Type B pancreatic cell (in vitro differentiated cells): ENCODE results near the gene MYBPC3. TPM values are rescaled to one million over a fixed set of nuclear protein-coding genes. Genes with fewer than 3 reads are reported as not detected.

Experiments used
- DNase-seq: peaks from one replicate; pipeline ENCODE4 v3.0.0; 2021; ENCODE audit warnings: mixed read lengths; ENCODE audit not compliant: unreplicated experiment; ENCODE audit errors: extremely low spot score
- H3K27ac Mint-ChIP-seq: 2 replicates; pipeline ENCODE4 v1.8.0; 2021; ENCODE audit warnings: mild to moderate bottlenecking, mixed read lengths
- H3K27me3 Mint-ChIP-seq: 2 replicates; pipeline ENCODE4 v1.8.0; 2021; ENCODE audit warnings: mixed read lengths
- H3K36me3 Mint-ChIP-seq: 2 replicates; pipeline ENCODE4 v1.8.0; 2021; ENCODE audit warnings: mixed read lengths
- H3K4me1 Mint-ChIP-seq: one replicate; pipeline ENCODE4 v1.8.0; 2021; ENCODE audit warnings: mixed read lengths; ENCODE audit not compliant: unreplicated experiment
- H3K4me3 Mint-ChIP-seq: 2 replicates; pipeline ENCODE4 v1.8.0; 2021; ENCODE audit warnings: mild to moderate bottlenecking, mixed read lengths
- H3K9me3 Mint-ChIP-seq: 2 replicates; pipeline ENCODE4 v1.8.0; 2021; ENCODE audit warnings: mixed read lengths
- total RNA-seq: library from RNA; stranded (reverse); gene quantifications from 2 replicates; pipeline ENCODE4 v1.2.1, GENCODE V29; 2021; ENCODE audit warnings: low replicate concordance
- TF ChIP-seq, protein P1 (sequence below): fragments of 200-600 bp; sonication (generic); conservative IDR thresholded peaks from 2 replicates; pipeline ENCODE4 v1.5.0; 2021; ENCODE audit warnings: antibody characterized with exemption, mild to moderate bottlenecking

Gene MYBPC3
- total RNA-seq, 1 donor from 2014 or later, result 1.8 TPM

DNA sequence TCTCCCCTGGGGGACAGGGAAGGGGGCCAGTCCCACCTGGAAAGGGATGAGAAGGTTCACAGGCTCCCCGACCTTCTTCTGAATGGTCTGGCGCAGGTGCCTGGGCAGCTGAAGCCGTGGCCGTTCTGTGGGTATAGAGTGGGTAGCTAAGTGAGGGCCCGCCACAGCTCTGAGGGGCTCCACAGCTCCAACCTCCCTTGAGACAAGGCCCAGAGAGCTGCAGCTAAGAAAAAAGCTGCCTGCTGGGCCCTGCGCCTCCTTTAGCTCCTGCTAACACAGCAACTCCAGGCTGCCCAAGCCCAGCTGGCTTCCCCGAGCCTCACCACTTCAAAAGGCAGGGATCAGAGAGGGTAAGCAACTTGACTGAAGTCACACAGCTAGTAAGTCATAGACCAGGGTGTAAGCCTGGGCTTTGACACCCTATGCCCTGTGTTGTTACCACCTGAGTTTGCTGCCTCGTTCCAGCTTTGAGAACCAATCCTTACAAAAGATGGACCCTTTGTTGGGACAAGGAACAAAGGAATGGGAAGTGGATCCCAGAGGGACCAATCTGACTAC is 18.5 kb downstream of the MYBPC3 start:
- no peaks in the 10 kb centered on the region for H3K27me3 Mint-ChIP-seq
- DNase-seq, result no peak
- H3K27ac Mint-ChIP-seq, result no peak overlapping the region
- TF ChIP-seq, protein P1, sequence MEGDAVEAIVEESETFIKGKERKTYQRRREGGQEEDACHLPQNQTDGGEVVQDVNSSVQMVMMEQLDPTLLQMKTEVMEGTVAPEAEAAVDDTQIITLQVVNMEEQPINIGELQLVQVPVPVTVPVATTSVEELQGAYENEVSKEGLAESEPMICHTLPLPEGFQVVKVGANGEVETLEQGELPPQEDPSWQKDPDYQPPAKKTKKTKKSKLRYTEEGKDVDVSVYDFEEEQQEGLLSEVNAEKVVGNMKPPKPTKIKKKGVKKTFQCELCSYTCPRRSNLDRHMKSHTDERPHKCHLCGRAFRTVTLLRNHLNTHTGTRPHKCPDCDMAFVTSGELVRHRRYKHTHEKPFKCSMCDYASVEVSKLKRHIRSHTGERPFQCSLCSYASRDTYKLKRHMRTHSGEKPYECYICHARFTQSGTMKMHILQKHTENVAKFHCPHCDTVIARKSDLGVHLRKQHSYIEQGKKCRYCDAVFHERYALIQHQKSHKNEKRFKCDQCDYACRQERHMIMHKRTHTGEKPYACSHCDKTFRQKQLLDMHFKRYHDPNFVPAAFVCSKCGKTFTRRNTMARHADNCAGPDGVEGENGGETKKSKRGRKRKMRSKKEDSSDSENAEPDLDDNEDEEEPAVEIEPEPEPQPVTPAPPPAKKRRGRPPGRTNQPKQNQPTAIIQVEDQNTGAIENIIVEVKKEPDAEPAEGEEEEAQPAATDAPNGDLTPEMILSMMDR, result no peak
- no peak overlapping the region for H3K4me3 Mint-ChIP-seq
- no peaks in the 10 kb centered on the region for H3K9me3 Mint-ChIP-seq
- H3K4me1 Mint-ChIP-seq, result peaks cover 4% of the 10 kb centered on the region
- H3K36me3 Mint-ChIP-seq, result no peaks in the 10 kb centered on the region

DNA sequence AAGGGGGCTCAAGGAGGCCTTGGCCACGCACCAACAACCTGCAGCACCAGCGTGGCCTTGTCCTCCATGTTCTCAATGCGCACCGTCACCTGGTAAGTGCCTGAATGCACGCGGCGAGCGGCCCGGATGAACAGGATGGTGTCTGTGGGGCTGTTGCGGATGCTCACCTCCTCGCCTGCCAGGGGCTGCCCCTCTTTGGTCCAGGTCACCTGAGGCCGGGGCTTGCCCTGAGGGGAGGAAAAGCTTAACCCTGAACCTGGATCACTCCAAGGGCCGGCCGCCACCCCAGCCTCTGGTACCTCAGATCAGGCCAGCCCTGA is 19.0 kb downstream of the MYBPC3 start:
- TF ChIP-seq, protein P1, result no peak
- Mint-ChIP-seq H3K9me3 (no peaks in the 10 kb centered on the region), H3K36me3 (no peaks in the 10 kb centered on the region), H3K4me3 (no peak overlapping the region), H3K27ac (no peak overlapping the region), H3K4me1 (peaks cover 4% of the 10 kb centered on the region), H3K27me3 (no peaks in the 10 kb centered on the region)
- DNase-seq, result no peak

DNA sequence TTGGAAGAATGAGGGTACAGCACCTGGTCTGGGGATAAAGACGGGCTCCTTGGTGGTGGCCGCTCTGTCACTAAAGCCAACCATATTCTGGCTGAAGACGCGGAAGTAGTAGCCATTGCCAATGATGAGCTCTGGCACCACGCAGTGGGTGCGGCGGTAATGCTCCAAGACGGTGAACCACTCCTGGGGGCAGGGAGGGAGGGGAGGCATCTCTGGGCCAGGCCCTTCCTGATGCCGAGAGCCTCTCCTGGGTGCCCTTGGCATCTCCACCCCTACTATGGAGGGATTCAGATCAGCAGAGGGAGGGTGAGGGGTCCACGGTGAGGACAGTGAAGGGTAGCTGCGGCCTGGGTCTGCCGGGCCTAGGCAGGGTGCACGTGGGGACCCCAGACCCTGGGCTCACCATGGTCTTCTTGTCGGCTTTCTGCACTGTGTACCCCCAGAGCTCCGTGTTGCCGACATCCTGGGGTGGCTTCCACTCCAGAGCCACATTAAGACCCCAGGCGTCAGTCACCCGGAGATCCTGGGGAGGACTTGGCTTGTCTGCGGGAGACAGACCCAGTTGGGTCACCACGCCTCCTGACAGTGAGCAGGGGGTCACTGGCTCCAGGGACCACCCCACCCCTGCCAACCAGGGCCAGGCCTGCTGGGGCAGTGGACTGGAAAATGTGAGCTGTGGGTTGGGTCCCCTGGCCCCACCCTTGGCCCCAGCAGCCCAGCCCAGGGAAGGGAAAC is 19.5 kb downstream of the MYBPC3 start:
- Mint-ChIP-seq H3K4me3 (no peak overlapping the region), H3K9me3 (no peaks in the 10 kb centered on the region), H3K36me3 (peaks cover under 1% of the 10 kb centered on the region), H3K4me1 (peaks cover 4% of the 10 kb centered on the region), H3K27me3 (no peaks in the 10 kb centered on the region), H3K27ac (no peak overlapping the region)
- DNase-seq, result no peak
- TF ChIP-seq, protein P1, result no peak

DNA sequence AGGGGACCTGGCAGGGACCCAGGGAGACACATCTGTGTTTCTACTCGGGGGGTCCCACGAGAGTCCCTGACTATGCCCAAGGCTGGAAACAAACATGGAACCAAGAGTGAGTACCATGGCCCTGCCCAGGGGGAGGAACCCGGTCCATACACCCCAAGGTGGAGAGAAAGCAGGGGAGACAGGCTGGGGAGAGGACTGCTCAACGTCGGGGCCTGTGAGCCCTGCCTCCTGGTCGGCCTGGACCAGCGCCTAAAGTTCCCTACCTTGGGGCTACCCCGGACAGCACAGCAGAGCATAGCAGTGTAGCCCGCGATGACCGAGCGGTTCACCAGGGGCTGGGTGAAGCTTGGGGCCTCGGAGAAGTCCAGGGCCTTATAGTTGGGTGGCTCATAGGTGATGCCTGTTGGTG is 20.2 kb downstream of the MYBPC3 start:
- Mint-ChIP-seq H3K27me3 (no peaks in the 10 kb centered on the region), H3K4me3 (no peak overlapping the region), H3K27ac (peak overlapping the region; percentile 77), H3K4me1 (peaks cover 4% of the 10 kb centered on the region), H3K9me3 (no peaks in the 10 kb centered on the region), H3K36me3 (peaks cover 3% of the 10 kb centered on the region)
- no peak for DNase-seq
- TF ChIP-seq, protein P1, result no peak

DNA sequence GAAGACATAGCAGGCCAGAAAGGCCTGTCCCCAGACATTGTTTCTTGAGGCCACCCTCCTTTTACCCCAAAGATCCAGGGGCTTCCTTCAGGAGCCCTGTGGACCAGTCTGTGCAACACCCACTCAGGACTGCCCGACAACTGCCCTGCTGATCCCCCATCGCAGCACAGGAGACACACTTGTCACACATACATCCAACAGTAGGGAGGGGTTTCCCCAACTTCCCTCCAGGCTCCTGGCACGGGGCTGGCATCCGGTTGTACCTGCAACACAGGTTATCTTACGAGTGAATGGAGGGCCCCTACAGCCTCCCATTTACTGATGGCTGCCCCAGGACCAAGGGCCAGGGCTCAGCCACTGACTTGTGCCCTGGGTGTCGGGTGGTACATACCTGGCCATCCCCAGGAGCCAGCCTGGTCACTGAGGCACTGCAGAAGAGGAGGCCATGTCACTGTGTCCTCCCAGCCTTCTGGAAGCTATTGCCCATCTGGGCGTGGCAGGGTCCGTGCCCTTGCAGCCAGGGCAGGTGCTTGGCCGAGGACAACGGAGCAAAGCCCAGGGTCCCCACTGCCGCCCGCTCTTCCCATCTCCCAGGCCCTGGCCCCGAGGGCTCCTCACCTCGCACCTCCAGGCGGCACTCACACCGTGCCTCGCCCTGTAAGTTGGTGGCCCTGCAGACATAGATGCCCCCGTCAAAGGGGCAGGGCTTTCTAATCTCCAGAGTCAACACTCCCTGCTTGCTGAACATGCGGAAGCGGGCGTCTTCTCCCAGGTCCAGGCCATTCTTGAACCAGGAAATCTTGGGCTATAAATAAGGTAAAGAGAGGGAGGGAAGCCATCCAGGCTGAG is 20.8 kb downstream of the MYBPC3 start:
- Mint-ChIP-seq H3K27me3 (no peaks in the 10 kb centered on the region), H3K4me3 (no peak overlapping the region), H3K4me1 (peaks cover 4% of the 10 kb centered on the region), H3K36me3 (peaks cover 4% of the 10 kb centered on the region), H3K9me3 (no peaks in the 10 kb centered on the region), H3K27ac (peak overlapping the region; percentile 77)
- no peak for DNase-seq
- TF ChIP-seq, protein P1, result no peak
